Astrocyte (in vitro differentiated cells and primary cell): ENCODE results near the gene XYLB.

Experiments used
- CTCF ChIP-seq: IDR thresholded peaks from 2 replicates; pipeline ENCODE4 v1.5.1; 2011; ENCODE audit warnings: low read depth, mild to moderate bottlenecking, inconsistent platforms, low read length, moderate library complexity; ENCODE audit not compliant: insufficient read depth
- EZH2 ChIP-seq: IDR thresholded peaks from 2 replicates; pipeline ENCODE4 v1.6.1; 2012; ENCODE audit warnings: mild to moderate bottlenecking, low read length, inconsistent platforms; ENCODE audit not compliant: insufficient read depth

GRCh38 chr3:38397320-38397719 is 50.7 kb downstream of the XYLB start:
- TF ChIP-seq CTCF (no peak), EZH2 (no peak)
